Panc1 (cell line): ENCODE measurements around the gene MPPED1.

Experiments
- POLR2AphosphoS5 ChIP-seq: IDR thresholded peaks from 2 replicates; pipeline ENCODE4 v1.6.1; 2012; ENCODE audit warnings: mild to moderate bottlenecking, low read depth, low read length, moderate library complexity
- SIN3A ChIP-seq: IDR thresholded peaks from 2 replicates; pipeline ENCODE4 v1.6.1; 2012; ENCODE audit warnings: low read depth, mild to moderate bottlenecking, low read length, moderate library complexity, borderline replicate concordance; ENCODE audit not compliant: insufficient read depth
- TCF7L2 ChIP-seq: IDR thresholded peaks from 2 replicates; pipeline ENCODE4 v1.6.1; 2011; ENCODE audit warnings: mild to moderate bottlenecking, low read depth, low read length, inconsistent platforms
- TF ChIP-seq, protein P1 (sequence below): fragments of 450-650 bp; IDR thresholded peaks from 2 replicates; pipeline ENCODE4 v1.5.1; 2017; ENCODE audit warnings: mild to moderate bottlenecking
- TF ChIP-seq, protein P2 (sequence below), 2 experiments: IDR thresholded peaks; 2 replicates each; pipeline ENCODE4 v1.6.1; 2011 to 2012; ENCODE audit warnings: low read depth in 2 of 2, control low read depth in 1 of 2, low read length in 1 of 2, mild to moderate bottlenecking in 1 of 2, moderate library complexity in 1 of 2; ENCODE audit not compliant: insufficient read depth in 1 of 2

DNA sequence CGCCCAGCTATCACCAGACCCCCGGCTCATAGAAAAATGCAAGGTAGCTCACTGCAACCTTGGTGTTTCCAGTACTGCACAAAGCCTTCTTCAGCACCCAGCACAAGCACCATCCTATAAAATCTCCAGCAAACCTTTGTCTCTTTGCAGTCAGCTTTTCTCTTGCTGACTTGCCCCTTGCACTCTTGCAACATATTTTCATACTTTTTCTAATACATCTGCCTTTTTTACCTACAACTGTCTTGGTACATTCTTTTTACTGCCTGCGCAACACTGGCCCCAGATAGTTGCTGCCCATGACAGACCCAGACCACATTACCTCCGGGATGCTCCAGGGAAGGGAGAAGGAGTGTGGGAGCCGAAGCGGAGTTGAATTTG lies 142.4 kb downstream of the MPPED1 start:
- TF ChIP-seq, protein P1, sequence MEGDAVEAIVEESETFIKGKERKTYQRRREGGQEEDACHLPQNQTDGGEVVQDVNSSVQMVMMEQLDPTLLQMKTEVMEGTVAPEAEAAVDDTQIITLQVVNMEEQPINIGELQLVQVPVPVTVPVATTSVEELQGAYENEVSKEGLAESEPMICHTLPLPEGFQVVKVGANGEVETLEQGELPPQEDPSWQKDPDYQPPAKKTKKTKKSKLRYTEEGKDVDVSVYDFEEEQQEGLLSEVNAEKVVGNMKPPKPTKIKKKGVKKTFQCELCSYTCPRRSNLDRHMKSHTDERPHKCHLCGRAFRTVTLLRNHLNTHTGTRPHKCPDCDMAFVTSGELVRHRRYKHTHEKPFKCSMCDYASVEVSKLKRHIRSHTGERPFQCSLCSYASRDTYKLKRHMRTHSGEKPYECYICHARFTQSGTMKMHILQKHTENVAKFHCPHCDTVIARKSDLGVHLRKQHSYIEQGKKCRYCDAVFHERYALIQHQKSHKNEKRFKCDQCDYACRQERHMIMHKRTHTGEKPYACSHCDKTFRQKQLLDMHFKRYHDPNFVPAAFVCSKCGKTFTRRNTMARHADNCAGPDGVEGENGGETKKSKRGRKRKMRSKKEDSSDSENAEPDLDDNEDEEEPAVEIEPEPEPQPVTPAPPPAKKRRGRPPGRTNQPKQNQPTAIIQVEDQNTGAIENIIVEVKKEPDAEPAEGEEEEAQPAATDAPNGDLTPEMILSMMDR: no peak
- no peak for TF ChIP-seq SIN3A
- TF ChIP-seq, protein P2, sequence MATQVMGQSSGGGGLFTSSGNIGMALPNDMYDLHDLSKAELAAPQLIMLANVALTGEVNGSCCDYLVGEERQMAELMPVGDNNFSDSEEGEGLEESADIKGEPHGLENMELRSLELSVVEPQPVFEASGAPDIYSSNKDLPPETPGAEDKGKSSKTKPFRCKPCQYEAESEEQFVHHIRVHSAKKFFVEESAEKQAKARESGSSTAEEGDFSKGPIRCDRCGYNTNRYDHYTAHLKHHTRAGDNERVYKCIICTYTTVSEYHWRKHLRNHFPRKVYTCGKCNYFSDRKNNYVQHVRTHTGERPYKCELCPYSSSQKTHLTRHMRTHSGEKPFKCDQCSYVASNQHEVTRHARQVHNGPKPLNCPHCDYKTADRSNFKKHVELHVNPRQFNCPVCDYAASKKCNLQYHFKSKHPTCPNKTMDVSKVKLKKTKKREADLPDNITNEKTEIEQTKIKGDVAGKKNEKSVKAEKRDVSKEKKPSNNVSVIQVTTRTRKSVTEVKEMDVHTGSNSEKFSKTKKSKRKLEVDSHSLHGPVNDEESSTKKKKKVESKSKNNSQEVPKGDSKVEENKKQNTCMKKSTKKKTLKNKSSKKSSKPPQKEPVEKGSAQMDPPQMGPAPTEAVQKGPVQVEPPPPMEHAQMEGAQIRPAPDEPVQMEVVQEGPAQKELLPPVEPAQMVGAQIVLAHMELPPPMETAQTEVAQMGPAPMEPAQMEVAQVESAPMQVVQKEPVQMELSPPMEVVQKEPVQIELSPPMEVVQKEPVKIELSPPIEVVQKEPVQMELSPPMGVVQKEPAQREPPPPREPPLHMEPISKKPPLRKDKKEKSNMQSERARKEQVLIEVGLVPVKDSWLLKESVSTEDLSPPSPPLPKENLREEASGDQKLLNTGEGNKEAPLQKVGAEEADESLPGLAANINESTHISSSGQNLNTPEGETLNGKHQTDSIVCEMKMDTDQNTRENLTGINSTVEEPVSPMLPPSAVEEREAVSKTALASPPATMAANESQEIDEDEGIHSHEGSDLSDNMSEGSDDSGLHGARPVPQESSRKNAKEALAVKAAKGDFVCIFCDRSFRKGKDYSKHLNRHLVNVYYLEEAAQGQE (IDR thresholded peaks at IDR 0.05; ENCODE audit: insufficient read depth in 1 of 2, low read depth in 2 of 2, low read length in 1 of 2): no peak
- TF ChIP-seq POLR2AphosphoS5: no peak
- no peak for TF ChIP-seq TCF7L2
